IPS-18c (cell line): ENCODE measurements around the gene LINGO1.

Source experiments
- H3K4me3 ChIP-seq: 2 replicates; pipeline ENCODE4 v1.7.0; 2013; ENCODE audit warnings: low read depth, mild to moderate bottlenecking, low read length, moderate library complexity; ENCODE audit not compliant: insufficient read depth
- H3K9me3 ChIP-seq: one replicate; pipeline ENCODE4 v1.6.1; 2013; ENCODE audit warnings: mild to moderate bottlenecking, low read length, moderate library complexity; ENCODE audit not compliant: control insufficient read depth, insufficient read depth

Gene LINGO1

DNA sequence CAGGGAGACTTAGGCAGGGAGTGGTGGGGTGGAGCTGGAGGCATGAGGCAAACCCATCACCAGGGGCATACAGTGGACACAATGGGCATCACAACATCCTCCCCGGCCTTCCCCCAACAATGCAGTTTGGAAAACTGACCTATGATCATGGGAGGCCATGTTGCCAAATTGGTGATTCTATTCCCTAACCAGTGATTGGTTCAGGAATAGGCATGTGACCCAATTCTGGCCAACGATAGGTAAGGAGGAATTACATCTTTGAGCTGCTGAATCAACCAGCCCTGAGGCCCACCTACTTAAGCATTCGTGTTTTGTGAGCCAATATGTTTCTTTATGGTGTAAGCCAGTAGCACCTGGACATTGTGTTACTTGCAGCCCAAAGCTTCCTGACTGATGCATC is 40.0 kb downstream of the LINGO1 start:
- Histone ChIP-seq H3K9me3 (no peaks in the 10 kb centered on the region), H3K4me3 (no peak overlapping the region)

DNA sequence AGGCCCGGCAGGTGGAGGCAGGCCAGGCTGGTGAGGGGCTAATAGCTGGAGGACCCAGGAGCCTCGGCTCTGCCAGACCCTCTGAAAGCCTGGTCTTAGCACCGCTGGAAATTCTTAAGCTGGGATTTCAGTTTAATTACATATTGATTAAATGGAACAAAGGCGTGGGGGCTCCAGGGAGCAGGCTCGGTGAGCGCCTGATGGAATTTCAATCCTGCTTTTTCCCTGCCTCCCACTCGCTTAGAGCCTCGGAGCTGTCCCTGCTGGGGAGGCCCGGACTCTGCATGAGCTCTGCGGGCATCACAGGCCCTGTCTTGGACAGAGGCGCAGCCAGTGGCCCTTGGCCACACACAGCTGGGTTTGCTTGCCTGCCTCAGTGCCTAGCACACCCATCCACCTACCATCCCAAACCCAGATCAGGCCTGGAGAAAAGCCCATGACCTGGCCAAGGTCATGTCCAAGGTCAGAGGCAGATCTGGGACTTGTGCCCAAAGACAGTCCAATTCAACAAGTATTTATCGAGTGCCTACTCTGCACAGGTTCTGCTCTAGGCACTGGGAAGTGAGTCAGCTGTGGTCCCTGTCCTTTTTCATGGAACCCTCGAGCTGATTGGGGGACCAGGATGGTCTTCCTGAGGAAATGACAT is 40.6 kb downstream of the LINGO1 start:
- H3K4me3 ChIP-seq: no peak overlapping the region
- no peaks in the 10 kb centered on the region for H3K9me3 ChIP-seq

DNA sequence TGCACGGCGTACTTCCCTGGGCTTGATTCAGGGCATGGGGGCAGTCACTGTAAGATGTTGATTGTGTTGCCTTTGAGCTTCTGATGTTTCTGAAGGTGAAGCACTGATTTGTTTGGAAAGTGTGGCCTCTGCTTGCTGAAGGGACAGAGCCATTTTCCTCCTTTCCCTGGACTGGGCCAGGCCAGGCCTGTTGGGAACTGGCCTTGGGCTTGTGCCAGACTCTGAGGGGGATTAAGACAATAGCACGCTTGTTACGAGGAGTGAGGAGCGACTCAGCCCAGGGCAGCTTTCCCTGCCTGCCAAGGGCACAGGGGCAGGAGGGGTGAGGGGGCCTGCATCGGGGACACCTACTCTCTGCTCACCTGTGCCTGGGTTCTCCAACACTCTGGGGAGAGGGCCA is 42.9 kb downstream of the LINGO1 start:
- no peaks in the 10 kb centered on the region for H3K9me3 ChIP-seq
- no peak overlapping the region for H3K4me3 ChIP-seq

DNA sequence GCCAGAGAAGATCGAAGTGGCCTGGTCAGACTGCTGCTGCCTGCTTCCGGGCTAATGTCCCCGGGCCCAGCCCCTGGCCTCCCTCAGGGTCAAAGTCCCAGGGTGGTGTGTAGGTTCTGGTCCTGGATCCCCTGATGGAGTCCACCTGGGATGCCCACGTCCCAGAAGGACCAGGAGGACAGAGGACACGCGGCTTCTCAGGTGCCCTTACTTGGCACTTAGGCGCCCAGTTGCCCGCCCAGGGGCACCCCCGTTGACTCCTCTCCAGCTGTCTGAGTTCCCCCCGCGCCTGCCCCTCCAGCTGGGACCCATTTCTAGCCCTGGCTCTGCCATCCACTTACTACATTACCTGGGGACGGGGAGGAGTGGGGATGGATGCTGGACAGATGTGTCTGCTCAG is 44.6 kb downstream of the LINGO1 start:
- no peak overlapping the region for H3K4me3 ChIP-seq
- H3K9me3 ChIP-seq: no peaks in the 10 kb centered on the region

DNA sequence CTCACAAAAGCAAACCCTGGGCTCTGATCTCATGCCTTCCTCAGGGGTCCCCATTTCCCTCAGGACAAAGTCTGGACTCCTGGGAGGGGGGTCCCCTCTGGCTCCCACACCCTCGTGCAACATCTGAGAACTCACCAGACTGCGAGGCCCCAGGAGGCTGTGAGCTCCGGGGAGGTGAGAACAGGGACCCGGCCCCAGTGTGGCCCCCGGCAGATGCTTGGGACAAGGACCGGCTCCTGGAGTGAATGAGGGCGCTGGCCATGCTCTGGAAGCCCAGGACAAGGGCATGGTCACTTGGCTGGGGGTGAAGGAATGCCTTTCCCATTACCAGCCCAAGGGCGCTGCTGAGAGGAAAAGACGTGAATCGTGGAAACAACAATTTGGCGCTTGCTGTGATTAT is 48.0 kb downstream of the LINGO1 start:
- Histone ChIP-seq H3K9me3 (no peaks in the 10 kb centered on the region), H3K4me3 (no peak overlapping the region)

DNA sequence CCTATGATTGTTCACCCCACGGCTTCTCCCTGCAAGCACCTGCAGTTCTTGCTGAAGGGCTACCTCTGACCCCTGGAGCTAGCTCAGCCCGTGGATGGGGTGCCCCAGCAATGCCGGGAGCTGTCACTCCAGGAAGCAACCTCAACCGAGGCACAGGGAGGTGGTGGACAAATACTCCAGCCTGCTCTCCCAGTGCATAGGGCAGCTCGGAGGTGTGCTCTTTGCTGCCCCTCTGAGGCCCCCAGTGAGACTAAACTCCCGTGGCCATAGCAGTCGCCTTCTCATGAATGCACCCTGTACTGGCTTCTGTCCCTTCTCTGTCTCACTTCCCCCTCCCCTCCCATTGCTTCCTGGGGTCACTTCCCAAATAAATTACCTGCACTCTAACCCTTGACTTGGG is 48.5 kb downstream of the LINGO1 start:
- Histone ChIP-seq H3K4me3 (no peak overlapping the region; the same call in 1 of the 2 replicates), H3K9me3 (no peaks in the 10 kb centered on the region)

DNA sequence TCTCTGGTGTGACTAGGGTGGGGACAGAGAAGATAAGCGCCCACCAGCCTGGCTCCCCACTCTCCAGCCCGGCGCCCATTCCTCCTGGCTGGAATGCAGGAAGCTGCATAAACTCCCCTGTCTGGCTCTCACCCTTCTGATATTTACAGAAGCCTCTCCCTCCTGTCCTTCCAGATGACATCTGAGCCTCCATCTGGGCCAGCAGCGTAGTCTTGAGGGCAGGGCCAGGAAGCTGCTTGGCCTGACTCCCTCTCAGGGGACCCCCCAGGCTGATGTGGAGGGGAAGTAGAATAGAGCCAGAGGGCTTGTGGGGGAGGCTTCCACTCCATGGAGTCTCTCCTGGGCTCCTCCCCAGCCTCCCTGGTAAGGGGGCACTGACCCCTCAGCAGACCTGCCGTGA is 49.9 kb downstream of the LINGO1 start:
- H3K9me3 ChIP-seq: no peaks in the 10 kb centered on the region
- H3K4me3 ChIP-seq: no peak overlapping the region

DNA sequence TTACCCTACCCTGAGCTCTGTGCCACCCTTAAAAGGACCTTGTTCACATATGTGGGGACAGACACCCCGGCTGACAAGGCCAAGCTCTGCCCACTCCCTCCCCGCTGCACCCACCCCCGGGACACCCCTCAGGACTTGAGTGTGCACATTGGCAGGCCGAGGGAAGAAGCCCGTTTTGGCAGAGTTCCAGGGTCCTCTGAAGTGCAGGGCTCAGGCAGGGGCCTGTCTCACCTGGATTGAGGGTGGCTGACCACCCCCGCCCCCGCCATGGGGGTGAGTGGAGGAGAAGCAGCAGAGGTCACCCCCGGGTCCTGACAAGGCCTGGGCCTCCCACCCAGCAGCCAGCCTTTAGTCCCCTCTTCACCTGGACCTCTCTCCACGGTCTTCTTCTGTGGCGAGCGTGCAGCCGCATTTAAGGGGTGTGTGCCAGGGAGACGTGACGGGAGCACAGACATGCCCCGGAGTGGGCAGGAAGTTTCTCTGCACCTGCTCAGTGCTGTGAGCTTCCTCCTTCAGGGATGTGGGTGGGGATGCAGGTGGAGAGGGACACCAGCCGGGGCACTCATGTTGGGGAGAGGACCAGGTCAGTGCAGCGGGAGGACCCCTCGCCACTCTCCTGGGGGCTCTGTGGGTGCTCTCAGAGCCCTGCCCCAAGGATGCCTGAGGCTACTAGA is 50.7 kb downstream of the LINGO1 start:
- Histone ChIP-seq H3K4me3 (no peak overlapping the region), H3K9me3 (no peaks in the 10 kb centered on the region)

DNA sequence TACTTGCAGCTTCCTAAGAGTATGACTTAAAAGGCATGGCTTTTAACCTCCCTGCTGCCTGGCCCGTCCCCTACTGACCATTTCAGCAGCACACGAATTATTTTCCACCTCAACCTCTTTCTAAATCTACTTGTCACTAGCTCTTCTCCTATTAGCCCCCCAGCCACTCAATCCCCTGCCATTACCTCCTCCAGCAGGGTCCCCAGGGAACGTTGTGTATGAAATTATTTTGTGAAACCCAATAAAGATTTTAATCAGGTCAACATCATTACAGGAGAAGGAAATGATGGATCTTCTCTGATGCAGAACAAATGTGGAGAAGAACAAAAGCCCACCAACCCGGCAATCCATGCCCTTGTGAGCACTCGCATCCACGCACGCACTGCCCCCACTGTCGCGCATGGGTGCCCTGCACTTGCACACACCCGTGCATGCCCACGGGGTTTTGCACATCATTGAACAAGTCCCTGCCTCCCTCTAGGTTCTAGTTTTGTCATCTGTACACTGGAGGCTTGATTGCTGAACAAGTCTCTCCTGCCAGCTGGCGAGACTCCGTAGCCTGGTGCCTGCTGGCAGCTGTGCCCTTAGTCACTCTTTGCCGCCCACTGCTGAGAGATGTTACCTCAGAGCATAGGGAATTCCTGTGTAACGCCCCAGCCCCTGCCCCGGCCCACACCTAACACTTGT is 51.6 kb downstream of the LINGO1 start:
- no peaks in the 10 kb centered on the region for H3K9me3 ChIP-seq
- no peak overlapping the region for H3K4me3 ChIP-seq

DNA sequence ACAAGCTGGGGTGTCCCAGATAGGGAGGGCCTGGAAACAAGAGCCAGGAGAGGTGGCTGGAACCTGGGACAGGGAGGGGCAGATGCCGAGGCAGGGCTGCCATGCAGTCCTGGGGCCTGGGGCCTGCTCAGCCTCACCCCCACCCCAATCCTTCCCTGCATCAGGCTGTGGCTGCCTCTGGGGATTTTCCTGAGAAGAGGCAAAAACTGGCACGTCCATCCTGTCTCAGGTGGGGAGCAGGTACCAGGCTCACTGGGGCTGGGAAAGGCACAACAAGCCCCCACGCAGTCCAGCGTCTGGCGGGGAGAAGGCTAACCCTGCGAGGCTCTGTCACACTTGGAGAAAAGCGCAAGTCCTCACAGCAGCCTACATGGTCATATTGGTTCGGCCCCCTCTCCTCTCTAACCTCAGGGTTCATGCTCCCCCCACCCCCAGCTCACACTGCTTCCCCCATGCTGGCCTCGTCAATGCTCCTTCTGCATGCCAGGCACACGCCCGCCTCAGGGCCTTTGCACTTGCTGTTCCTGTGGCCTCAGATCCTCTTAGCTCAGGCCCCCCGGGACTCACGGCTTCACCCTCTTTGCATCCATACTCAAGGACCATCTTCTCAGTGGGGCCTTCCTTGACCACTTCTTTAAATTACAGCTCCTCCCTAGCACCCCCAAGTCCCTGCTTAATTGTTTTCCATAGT is 53.1 kb downstream of the LINGO1 start:
- Histone ChIP-seq H3K9me3 (no peaks in the 10 kb centered on the region), H3K4me3 (no peak overlapping the region)

DNA sequence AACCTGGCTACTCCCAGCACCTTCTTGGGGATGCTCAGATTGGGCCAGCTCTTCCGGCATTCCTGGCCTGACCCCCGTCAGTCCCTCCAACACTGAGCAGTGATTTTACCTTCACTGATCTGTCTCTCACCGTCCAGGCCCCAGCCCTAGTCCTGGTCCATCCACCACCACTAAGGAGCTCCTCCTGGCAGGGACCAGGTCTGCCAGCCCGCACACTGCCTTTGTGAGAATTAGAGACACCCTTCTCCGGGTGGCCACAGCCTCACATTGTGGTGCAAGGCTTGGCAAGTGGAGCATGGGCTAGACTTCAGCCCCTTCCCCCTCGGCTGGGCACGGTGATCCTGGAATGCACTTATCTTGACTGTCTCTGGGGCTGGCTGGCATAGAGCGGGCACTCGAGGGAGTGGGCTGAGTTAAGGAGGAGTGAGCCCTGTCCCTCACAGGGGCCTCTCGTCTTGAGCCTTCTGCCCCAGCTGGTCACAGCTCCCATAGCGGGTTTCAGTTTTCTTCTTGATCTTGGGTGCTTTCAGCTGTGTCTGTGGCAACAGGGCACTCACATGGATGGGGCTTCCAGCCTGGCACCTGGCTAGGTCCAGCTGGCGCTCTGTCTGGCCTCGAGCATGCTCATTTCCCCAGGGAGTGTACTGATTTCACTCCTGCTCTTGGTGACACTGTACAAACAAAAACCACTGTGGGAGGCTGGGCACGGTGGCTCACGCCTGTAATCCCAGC is 53.9 kb downstream of the LINGO1 start:
- Histone ChIP-seq H3K9me3 (no peaks in the 10 kb centered on the region), H3K4me3 (no peak overlapping the region)

DNA sequence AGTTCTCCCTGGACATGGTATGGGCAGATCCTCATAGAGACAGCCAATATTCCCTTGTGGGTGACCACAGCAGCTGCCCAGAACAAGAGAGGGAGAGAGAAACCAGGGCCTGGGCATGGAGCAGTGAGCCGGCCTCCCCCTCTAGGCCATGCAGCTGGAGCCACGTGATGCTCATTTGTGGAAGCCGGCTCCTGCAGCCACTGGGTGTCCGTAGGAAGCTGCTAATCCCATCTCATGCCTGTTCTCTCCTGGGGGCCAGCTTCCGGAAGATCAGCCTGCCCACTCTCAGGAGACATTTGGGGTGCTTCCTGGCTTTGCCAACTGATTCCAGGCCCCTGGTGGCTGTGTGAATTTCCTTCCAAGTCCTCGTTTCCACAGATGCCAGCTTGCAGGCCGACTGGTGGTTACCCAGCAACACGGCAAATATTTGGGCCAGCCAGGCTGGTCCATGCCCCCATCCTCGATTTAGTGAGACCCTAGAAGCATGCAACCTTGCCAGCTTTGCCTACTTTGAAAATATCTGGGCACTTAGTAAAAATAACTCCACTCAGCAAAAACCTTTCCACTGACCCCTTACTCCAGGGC is 55.3 kb downstream of the LINGO1 start:
- Histone ChIP-seq H3K9me3 (no peaks in the 10 kb centered on the region), H3K4me3 (no peak overlapping the region)

DNA sequence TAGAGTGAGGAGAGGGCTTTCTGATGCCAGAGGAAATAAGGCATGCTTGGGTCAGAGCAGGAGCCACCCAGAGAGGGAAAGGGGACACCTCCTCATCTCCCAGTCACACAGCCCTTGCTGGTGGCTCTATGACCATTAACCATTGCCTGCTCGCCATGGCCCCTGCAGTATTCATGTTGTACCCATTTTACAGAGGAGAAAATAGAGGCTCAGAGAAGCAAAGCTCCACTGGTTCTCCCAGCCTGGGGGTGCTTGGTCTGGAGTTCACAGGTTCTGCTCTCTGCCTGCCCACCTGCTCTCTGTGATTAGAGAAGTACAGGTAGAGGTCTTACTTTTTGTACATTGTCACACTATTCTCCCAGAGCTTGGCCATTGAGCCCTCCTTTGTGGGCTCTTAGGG is 56.2 kb downstream of the LINGO1 start:
- H3K9me3 ChIP-seq: no peaks in the 10 kb centered on the region
- no peak overlapping the region for H3K4me3 ChIP-seq

DNA sequence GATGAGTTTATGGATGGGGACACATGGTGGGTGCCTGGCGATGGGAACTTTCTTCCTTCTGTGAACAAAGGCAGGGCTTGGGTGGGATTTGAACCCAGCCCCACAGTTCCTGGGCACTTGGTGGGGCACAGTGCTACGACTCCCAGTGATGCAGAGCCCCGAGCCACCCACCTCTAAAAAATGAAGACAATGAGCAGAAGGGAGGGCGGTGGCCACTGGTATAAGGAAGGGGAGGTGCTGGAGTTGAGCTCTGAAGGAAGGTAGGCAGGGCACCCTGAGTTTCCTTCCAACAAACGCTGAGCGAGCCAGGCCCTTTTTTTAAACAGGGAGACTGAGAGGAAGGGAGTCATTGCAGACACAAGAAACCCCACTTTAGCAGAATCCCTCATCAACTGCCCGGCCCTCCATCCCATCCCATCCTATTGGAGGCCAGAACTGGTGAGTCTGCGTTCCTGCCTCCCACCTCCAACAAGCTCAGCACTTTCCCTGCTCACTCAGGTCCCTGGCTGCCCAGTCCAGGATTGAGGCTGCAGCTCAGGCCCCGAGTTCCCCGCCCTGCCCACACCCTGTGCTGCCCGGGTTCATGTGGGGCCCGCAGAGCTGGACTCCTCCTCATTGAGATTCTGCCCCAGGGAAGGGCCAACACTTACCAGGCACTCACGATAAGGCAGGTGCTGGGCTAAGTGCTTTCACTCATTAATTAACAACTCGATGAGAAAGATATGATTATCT is 57.3 kb downstream of the LINGO1 start:
- Histone ChIP-seq H3K4me3 (no peak overlapping the region), H3K9me3 (no peaks in the 10 kb centered on the region)

DNA sequence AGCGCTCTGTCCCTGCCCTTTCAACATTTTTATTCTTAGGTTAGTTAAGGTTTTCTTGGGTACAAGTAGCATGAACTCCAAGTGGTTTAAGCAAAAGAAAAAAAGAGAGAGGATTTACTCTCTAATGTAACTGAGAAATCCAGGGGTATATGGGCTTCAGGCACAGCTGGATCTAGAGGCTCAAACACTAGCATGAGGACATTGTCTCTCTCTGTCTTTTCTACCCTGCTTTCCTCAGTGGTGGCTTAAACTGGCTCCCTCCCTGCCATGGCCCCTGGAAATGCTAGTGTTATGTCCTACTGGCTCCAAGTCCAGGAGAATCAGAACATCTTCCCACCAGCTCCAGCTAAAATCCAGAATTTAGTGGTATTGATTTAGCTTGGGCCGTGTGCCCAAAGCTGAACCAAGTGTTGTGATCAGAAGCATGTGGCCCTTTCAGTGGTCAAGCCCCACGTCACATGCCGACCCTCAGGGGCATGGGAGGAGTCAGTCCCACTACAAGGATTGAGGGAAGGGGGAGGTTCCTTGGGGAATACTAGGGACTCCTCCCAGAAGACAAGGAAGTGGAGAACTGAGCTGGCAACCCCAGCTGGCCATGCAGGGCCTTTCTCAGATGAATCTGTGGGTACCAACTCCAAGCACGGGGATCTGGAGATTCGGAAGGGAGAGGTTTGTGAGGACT is 58.0 kb downstream of the LINGO1 start:
- H3K4me3 ChIP-seq: no peak overlapping the region
- no peaks in the 10 kb centered on the region for H3K9me3 ChIP-seq

DNA sequence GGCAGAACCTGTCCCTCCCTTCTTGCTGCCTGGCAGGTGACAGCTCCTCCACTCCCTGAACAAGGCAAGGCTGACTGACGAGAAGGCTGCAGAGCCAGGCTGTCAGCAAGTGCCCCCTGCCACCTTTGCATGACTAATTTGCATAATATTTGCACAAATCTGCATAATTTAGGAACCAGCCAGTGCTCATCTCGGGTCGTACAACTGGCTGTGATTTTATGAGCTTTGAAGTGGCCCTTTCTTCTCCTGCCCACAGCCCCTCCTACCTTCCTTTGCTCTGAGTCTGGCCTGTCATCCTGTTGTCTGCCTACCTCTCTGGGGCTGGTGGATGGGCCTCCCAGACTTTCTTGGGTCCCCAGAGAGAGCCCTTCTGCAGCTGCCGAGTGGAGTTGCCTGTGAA is 58.9 kb downstream of the LINGO1 start:
- Histone ChIP-seq H3K4me3 (no peak overlapping the region), H3K9me3 (no peaks in the 10 kb centered on the region)
